COLO668 (cell line): Measurements from ENCODE around the gene ARHGAP6.

Experiments
- DNase-seq: peaks from one replicate; lab custom pipeline; 2025; ENCODE audit not compliant: unreplicated experiment; lab: John Stamatoyannopoulos, UW

Gene ARHGAP6

GRCh38 chrX:11427453-11428071 lies 238.2 kb downstream of the ARHGAP6 start:
- DNase-seq: peak; percentile 7

- DNase-seq: no peak
Observed at GRCh38 chrX:11426712-11427452, 238.8 kb downstream of the ARHGAP6 start.

GRCh38 chrX:11424903-11425674 lies 240.6 kb downstream of the ARHGAP6 start:
- DNase-seq: no peak

- no peak for DNase-seq
Observed at GRCh38 chrX:11423949-11424348, 241.8 kb downstream of the ARHGAP6 start.

GRCh38 chrX:11423362-11423818 lies 242.3 kb downstream of the ARHGAP6 start:
- no peak for DNase-seq

- no peak for DNase-seq
Observed at GRCh38 chrX:11422525-11422857, 243.2 kb downstream of the ARHGAP6 start.

- DNase-seq: no peak
Observed at GRCh38 chrX:11421805-11422524, 243.8 kb downstream of the ARHGAP6 start.

- no peak for DNase-seq
Observed at GRCh38 chrX:11420851-11421250, 244.9 kb downstream of the ARHGAP6 start.

GRCh38 chrX:11419102-11419501 lies 246.6 kb downstream of the ARHGAP6 start:
- no peak for DNase-seq

GRCh38 chrX:11416600-11416999 lies 249.1 kb downstream of the ARHGAP6 start:
- DNase-seq: no peak

GRCh38 chrX:11414091-11414490 lies 251.6 kb downstream of the ARHGAP6 start:
- no peak for DNase-seq

GRCh38 chrX:11412715-11413623 lies 252.8 kb downstream of the ARHGAP6 start:
- DNase-seq: no peak

- DNase-seq: no peak
Observed at GRCh38 chrX:11409957-11410356, 255.8 kb downstream of the ARHGAP6 start.

GRCh38 chrX:11408783-11409182 lies 256.9 kb downstream of the ARHGAP6 start:
- DNase-seq: no peak

- DNase-seq: no peak
Observed at GRCh38 chrX:11408109-11408405, 257.7 kb downstream of the ARHGAP6 start.

GRCh38 chrX:11407331-11408108 lies 258.2 kb downstream of the ARHGAP6 start:
- DNase-seq: no peak

- DNase-seq: no peak
Observed at GRCh38 chrX:11406109-11406765, 259.5 kb downstream of the ARHGAP6 start.

- DNase-seq: no peak
Observed at GRCh38 chrX:11403631-11404030, 262.1 kb downstream of the ARHGAP6 start.

- no peak for DNase-seq
Observed at GRCh38 chrX:11401966-11402365, 263.8 kb downstream of the ARHGAP6 start.
